Measurements from ENCODE around the gene COL6A5.

- TF ChIP-seq CTCF (conservative IDR thresholded peaks at IDR 0.05; ENCODE audit: low read depth, low read length), result no peak
- no peak for TF ChIP-seq EZH2 (IDR thresholded peaks at IDR 0.05; ENCODE audit: low read length, unreplicated experiment)
- no peak for TF ChIP-seq EZH2phosphoT487 (IDR thresholded peaks at IDR 0.05; ENCODE audit: borderline replicate concordance, low read length)
Observed at GRCh38 chr3:130490241-130490640, 144.8 kb downstream of the COL6A5 start.

Data from PC-3 (cell line).